Choroid plexus epithelial cell (primary cell): ENCODE data around the gene PCBP3.

Experiments used
- DNase-seq: peaks from one replicate; pipeline ENCODE4 v3.0.0-alpha.2; 2010; ENCODE audit warnings: low read depth
- H3K4me3 ChIP-seq: 2 replicates; pipeline ENCODE4 v1.5.1; 2011; ENCODE audit warnings: low read depth, mild to moderate bottlenecking, control low read depth, low read length, moderate library complexity
- TF ChIP-seq, protein P1 (sequence below): conservative IDR thresholded peaks from 2 replicates; pipeline ENCODE4 v1.5.1; 2011; ENCODE audit warnings: low read depth, mild to moderate bottlenecking, control low read depth, inconsistent platforms, low read length, moderate library complexity

Gene PCBP3

DNA sequence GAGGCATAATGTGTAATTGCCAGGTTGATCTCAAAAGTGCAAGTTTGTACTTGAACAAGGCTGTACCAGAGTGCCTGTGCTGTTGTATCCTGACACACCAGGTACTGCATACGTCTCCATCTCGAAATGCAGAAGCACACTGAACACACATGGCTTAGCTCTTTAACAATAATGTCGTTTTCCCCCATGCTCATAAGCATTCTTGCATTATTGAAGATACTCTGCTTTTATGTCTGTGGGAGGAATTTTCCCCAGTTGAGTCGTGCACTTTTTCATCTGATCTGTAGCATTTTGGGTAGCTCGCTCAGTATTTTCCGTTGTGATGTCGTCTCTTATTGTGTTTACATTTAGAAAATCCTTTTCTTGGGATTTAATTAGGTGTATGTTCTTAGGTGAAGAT, 98.7 kb downstream of the PCBP3 start:
- DNase-seq, result no peak

DNA sequence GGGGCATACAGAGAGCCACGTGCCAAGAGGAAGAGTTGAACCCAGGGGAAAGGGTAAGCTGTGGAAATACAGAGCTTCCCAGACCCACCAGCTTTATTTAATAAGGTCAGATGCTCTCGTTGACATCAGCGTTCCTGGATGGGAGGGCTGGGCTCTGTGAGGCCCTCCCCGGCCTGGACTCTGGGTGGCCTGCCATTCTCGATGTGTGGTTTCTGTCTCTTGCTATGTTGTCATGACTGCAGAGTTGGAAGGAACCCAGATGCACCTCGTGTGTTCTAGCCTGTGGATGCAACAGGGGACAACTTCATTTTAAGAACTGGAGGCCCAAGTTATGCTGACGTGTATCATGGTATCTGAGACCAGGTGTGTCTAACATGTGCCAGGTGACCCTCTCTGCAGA, 101.7 kb downstream of the PCBP3 start:
- TF ChIP-seq, protein P1, sequence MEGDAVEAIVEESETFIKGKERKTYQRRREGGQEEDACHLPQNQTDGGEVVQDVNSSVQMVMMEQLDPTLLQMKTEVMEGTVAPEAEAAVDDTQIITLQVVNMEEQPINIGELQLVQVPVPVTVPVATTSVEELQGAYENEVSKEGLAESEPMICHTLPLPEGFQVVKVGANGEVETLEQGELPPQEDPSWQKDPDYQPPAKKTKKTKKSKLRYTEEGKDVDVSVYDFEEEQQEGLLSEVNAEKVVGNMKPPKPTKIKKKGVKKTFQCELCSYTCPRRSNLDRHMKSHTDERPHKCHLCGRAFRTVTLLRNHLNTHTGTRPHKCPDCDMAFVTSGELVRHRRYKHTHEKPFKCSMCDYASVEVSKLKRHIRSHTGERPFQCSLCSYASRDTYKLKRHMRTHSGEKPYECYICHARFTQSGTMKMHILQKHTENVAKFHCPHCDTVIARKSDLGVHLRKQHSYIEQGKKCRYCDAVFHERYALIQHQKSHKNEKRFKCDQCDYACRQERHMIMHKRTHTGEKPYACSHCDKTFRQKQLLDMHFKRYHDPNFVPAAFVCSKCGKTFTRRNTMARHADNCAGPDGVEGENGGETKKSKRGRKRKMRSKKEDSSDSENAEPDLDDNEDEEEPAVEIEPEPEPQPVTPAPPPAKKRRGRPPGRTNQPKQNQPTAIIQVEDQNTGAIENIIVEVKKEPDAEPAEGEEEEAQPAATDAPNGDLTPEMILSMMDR, result no peak
- no peak overlapping the region for H3K4me3 ChIP-seq
- no peak for DNase-seq

More for the DNA sequence above, 98.7 kb downstream of the PCBP3 start:
- H3K4me3 ChIP-seq, result no peak overlapping the region
- TF ChIP-seq, protein P1, result no peak

DNA sequence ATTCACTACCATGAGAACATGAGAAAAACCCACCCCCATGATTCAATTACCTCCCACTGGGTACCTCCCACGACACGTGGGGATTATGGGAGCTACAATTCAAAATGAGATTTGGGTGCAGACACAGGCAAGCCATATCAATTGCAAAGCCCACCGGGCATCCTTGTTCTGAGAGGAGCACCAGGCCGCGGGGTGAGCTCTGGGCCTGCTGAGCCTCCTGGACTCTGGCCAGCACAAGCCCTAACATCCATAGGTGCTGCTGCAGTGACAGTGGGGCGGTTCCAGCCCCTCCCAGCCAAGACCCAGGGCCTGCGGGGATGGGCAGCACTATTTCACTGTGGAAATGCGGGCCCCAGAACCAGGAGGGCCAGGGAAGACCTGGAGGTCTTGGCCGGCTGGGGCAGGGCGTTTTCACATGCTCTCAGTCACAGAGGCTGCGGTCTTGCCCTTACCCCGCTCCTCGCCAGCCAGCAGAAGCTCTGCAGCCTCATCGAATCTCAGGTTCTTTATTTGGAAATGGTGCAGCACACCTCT, 103.8 kb downstream of the PCBP3 start:
- TF ChIP-seq, protein P1, result no peak
- DNase-seq, result no peak
- H3K4me3 ChIP-seq, result no peak overlapping the region

DNA sequence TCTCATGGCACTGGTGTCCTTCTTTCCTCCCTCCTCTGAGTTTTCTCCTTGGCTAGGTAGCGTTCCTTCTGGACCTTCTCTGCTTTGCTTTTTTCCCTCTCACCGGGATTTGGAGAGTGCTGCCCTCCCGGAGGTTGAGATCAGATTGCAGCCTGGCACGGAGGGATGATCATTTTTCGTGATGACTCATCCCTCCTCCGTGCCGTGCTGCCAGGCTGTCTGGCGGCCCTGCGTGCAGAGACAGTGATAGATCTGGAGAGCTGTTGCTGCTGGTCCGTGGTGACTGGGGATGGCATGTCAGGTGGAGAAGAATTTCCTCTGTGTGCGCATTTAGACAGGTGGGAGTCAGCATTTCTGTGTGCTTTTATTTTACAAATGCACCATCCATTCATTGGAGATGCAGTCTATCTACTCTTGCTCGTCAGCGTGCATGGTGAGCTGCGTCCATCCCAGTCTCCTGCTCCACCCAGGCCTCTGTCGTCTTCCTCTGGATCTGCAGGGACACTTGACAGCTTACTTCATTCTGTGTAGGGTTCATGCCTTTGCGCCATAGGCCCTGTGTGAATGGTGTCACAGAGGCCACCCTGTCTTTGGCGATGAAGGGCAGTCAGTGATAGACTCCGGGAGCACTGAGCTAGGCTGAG, 104.4 kb downstream of the PCBP3 start:
- no peak overlapping the region for H3K4me3 ChIP-seq
- TF ChIP-seq, protein P1, result no peak
- no peak for DNase-seq

DNA sequence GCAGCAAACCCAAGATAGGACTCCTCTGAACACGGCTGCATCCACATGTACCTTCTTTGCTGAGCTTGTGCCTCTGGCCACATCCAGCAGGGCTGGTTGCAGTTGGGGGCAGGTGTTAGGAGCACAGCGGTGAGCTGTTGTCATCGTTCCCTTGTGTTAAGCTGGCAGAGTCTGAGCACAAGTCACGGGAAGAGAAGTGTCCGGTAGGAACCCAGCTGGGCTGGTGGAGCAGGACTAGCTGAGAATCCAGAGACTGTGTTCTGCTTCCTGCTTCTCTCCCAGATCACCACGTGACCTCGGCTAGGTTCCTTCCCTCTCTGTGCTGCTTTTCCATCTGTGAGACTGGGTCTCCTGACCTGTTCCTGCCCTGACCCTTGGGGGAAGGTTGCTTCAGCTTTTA, 105.1 kb downstream of the PCBP3 start:
- TF ChIP-seq, protein P1, result no peak
- no peak for DNase-seq
- no peak overlapping the region for H3K4me3 ChIP-seq

DNA sequence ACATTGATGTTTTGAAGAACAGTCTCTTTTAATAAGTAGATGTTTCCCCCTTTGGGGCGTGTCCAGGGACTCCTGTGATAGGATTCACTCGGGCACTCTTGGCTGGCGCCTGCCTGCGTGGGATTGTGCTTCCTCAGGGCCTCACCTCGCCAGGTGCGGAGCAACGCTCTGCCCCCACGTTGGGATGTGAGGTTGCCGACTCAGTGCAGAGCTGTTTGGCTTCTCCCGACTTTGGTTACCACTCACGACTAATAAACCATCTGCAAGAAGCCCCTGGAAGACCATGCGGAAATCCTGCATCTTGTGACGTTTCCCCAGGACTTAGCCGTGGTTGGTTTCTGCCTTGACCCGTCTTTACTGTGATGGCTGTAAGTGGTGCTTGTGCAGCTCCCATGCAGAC, 106.4 kb downstream of the PCBP3 start:
- H3K4me3 ChIP-seq, result no peak overlapping the region
- TF ChIP-seq, protein P1, result no peak
- DNase-seq, result no peak

DNA sequence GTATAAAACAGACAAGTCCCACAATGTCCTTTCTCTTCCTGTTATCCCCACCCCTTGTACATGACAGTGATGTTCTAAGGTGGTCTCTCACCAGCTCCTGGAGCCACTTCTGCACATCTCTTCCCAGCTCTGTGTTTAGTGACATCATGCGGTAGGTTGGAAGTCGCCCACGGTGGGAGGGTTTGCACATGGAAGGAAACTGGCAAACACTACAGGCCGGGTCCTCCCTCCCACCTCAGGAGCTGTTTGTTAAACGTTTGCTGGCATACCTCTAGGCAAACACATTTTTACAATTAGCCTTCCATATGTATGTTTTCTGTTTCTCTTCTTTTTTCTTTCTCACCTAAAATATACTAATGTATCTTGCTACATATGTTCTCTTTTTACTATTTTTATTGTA, 107.4 kb downstream of the PCBP3 start:
- H3K4me3 ChIP-seq, result no peak overlapping the region
- DNase-seq, result no peak
- TF ChIP-seq, protein P1, result no peak
